ENCODE measurements around the gene TTC33.

- TF ChIP-seq, protein P1, sequence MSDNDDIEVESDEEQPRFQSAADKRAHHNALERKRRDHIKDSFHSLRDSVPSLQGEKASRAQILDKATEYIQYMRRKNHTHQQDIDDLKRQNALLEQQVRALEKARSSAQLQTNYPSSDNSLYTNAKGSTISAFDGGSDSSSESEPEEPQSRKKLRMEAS (IDR thresholded peaks at IDR 0.05): no peak
- TF ChIP-seq NFIC (IDR thresholded peaks at IDR 0.05) (no peak), EP300 (IDR thresholded peaks at IDR 0.05; ENCODE audit: borderline replicate concordance) (no peak)
Observed at GRCh38 chr5:40499518-40500273, 256.1 kb downstream of the TTC33 start.
